Measurements from ENCODE around the gene ZNF575.
"Not testable (repeated sequence)": the region's sequence is repeated elsewhere in the genome, so short reads cannot be mapped to it uniquely, and the experiment has no call there.

The ZNF575 gene

DNA sequence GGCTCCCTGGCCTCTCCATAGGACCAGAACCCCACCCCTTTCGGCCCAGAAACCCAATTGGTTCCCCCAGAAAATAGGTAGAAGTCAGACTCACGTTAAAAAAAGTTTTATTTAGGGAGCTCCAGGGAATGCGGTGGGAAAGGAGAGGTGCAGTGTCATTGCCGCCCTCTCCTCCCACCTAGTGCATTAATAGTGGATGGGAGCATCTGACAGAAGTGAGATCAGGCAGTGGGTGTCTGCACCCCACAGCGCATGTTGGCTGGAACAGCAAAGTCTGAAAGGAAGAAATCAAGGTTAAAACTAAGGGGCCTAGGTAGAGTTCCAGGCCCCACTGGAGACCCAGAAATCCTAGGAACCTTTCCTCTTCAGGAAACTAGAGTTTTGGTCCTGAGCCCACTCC lies 26.4 kb upstream of the ZNF575 start:
- in situ Hi-C loops (cut with MboI; ENCODE audit: low sequenced_read_pairs, unreplicated experiment): no loop called here
- TF ChIP-seq, protein P1, sequence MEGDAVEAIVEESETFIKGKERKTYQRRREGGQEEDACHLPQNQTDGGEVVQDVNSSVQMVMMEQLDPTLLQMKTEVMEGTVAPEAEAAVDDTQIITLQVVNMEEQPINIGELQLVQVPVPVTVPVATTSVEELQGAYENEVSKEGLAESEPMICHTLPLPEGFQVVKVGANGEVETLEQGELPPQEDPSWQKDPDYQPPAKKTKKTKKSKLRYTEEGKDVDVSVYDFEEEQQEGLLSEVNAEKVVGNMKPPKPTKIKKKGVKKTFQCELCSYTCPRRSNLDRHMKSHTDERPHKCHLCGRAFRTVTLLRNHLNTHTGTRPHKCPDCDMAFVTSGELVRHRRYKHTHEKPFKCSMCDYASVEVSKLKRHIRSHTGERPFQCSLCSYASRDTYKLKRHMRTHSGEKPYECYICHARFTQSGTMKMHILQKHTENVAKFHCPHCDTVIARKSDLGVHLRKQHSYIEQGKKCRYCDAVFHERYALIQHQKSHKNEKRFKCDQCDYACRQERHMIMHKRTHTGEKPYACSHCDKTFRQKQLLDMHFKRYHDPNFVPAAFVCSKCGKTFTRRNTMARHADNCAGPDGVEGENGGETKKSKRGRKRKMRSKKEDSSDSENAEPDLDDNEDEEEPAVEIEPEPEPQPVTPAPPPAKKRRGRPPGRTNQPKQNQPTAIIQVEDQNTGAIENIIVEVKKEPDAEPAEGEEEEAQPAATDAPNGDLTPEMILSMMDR (IDR thresholded peaks at IDR 0.05; ENCODE audit: borderline replicate concordance, control extremely low read depth, extremely low read depth, insufficient read depth, missing control alignments): no peak

DNA sequence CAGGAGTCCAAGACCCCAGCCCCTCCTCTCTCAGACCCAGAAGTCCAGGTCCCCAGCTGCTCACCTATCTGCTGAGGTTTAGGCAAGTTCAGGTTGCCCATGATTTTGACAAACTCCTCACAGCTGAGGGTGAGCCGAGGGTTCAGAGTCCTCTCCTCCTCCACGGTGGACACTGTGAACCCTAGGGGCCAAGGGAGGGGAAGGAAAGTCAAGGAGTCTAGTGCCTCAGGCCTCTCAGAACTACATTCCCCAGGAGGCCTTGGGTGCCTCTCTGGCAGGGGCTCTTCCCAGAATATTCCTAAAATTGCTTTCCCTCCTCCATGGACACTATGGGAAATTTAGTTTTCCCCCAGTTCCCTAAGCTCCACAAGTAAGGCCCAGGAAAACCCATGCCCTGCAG lies 25.1 kb upstream of the ZNF575 start:
- no peak for DNase-seq (ENCODE audit: low spot score)
- in situ Hi-C loops (cut with MboI; ENCODE audit: low sequenced_read_pairs, unreplicated experiment): no loop called here
- TF ChIP-seq, protein P1 (IDR thresholded peaks at IDR 0.05; ENCODE audit: borderline replicate concordance, control extremely low read depth, extremely low read depth, insufficient read depth, missing control alignments): no peak

More for the DNA sequence above, 26.4 kb upstream of the ZNF575 start:
- DNase-seq (ENCODE audit: low spot score): no peak

DNA sequence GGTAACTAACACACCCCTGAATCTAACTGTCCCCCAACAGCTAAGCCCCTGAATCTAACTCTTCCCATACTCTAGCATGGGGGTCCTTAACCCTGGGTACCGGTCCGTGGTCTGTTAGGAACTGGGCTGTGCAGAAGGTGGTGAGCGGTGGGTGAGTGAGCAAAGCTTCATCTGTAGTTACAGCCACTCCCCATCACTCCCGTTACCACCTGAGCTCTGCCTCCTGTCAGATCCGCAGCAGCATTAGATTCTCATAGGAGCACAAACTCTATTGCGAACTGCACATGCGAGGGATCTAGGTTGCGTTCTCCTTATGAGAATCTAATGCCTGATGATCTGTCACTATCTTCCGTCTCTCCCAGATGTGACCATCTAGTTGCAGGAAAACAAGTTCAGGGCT lies 22.3 kb upstream of the ZNF575 start:
- no peak for DNase-seq (ENCODE audit: low spot score)
- TF ChIP-seq, protein P1 (IDR thresholded peaks at IDR 0.05; ENCODE audit: borderline replicate concordance, control extremely low read depth, extremely low read depth, insufficient read depth, missing control alignments): no peak
- in situ Hi-C loops (cut with MboI; ENCODE audit: low sequenced_read_pairs, unreplicated experiment): no loop called here

DNA sequence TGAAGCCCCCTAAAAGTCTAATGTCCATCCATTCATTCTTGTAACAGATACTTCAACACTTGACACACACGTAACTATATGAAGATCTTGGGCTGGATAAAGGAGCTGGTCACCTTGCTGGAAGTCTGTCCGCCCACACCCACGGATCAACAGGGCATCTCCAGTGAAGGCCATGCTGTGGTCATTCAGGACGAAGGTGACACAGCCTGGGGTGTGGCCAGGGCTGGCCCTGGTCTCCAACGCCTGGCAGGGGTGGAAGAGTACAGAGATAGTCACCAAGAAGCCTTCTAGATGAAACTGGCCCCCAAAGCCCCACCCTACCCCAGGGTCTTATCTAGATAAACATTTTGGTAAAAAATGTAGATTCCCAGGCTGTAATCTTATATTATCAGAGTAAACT lies 21.7 kb upstream of the ZNF575 start:
- TF ChIP-seq, protein P1 (IDR thresholded peaks at IDR 0.05; ENCODE audit: borderline replicate concordance, control extremely low read depth, extremely low read depth, insufficient read depth, missing control alignments): no peak
- no peak for DNase-seq (ENCODE audit: low spot score)
- in situ Hi-C loops (cut with MboI; ENCODE audit: low sequenced_read_pairs, unreplicated experiment): no loop called here

DNA sequence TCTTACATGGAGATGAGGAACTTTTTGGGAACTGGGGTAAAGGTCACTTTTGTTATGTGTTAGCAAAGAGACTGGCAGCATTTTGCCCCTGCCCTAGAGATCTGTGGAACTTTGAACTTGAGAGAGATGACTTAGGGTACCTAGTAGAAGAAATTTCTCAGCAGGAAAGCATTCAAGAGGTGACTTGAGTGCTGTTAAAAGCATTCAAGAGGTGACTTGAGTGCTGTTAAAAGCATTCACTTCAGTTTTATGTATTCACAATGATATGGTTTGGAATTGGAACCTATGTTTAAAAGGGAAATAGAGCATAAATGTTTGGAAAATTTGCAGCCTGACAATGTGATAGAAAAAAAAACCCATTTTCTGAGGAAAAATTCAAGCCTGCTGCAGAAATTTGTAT lies 20.6 kb upstream of the ZNF575 start:
- in situ Hi-C loops (cut with MboI; ENCODE audit: low sequenced_read_pairs, unreplicated experiment); DNase-seq (ENCODE audit: low spot score): not testable (repeated sequence)

DNA sequence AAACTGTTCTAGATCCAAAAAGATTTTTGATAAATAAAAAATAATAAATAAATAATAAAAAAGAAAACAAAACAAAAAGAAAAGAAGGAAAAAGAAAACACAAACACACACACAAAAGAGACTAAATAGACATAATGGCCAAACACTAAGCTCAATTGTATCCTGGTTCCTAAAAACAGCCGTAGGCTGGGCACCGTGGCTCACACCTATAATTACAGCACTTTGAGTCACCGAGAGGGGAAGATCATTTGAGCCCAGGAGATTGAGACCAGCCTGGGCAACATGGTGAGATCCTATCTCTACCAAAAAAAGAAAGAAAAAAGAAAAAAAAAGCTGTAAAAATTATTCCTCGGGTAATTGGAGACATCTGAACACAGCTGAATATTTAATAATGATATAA lies 14.9 kb upstream of the ZNF575 start:
- in situ Hi-C loops (cut with MboI; ENCODE audit: low sequenced_read_pairs, unreplicated experiment): no loop called here
- DNase-seq (ENCODE audit: low spot score): no peak
- TF ChIP-seq, protein P1 (IDR thresholded peaks at IDR 0.05; ENCODE audit: borderline replicate concordance, control extremely low read depth, extremely low read depth, insufficient read depth, missing control alignments): no peak

DNA sequence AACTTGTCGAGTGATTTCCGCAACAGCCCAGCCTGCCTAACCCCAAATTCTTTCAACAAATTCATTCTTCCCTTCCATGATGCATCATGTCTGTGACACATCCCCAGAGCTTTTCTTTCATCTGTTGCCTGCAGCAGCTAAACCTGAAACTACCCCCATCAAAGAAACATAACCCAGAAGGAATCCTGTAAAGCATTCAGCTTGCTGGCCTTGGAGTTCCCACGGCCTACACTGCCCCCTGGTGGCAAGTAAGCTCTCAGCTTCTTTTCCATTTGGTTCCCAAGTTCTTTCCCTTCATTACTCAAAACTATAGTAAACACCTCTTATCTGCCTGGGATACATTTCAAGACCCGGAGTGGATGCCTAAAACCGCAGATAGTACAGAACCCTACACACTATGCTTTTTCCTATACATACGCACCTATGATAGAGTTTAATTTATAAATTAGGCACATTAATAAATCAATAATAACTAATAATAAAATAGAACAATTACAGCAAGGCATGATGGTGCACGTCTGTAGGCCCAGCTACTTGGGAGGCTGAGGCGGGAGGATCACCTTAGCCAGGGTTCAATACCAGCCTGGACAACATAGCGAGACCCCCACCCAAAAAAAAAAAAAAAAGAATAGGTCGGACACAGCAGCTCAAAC lies 13.4 kb upstream of the ZNF575 start:
- peak; percentile 74 for DNase-seq (ENCODE audit: low spot score)
- in situ Hi-C loops (cut with MboI; ENCODE audit: low sequenced_read_pairs, unreplicated experiment): loop anchor here (5.0 kb wide), 1 partner anchor 67 kb away; no protein-coding TSS in a partner anchor
- TF ChIP-seq, protein P1 (IDR thresholded peaks at IDR 0.05; ENCODE audit: borderline replicate concordance, control extremely low read depth, extremely low read depth, insufficient read depth, missing control alignments): peak; percentile 86
